ENCODE data around the gene CREB3L2.

- TF ChIP-seq ZBTB33 (IDR thresholded peaks at IDR 0.05; ENCODE audit: borderline replicate concordance, low read depth) (no peak), SIN3A (IDR thresholded peaks at IDR 0.05; ENCODE audit: borderline replicate concordance, low read depth, low read length) (no peak), CTCF (IDR thresholded peaks at IDR 0.05) (no peak), USF2 (IDR thresholded peaks at IDR 0.05; ENCODE audit: borderline replicate concordance, low read depth, low read length) (no peak), USF1 (IDR thresholded peaks at IDR 0.05; ENCODE audit: borderline replicate concordance, low read depth) (no peak), EP300 (IDR thresholded peaks at IDR 0.05; ENCODE audit: borderline replicate concordance in 1 of 2, low read depth in 1 of 2, low read length in 1 of 2) (no peak)
These were observed 141.3 kb downstream of the CREB3L2 start for GRCh38 chr7:137860542-137860941.

All from SK-N-SH (cell line).